GM21717 (cell line): ENCODE measurements around the gene BARHL2.

Experiments
- ATAC-seq: cut with Tn5 transposase; IDR thresholded peaks from one replicate; pipeline ENCODE4 v1.9.1; 2021; ENCODE audit warnings: mild to moderate bottlenecking, moderate library complexity; ENCODE audit not compliant: unreplicated experiment

The BARHL2 gene

DNA sequence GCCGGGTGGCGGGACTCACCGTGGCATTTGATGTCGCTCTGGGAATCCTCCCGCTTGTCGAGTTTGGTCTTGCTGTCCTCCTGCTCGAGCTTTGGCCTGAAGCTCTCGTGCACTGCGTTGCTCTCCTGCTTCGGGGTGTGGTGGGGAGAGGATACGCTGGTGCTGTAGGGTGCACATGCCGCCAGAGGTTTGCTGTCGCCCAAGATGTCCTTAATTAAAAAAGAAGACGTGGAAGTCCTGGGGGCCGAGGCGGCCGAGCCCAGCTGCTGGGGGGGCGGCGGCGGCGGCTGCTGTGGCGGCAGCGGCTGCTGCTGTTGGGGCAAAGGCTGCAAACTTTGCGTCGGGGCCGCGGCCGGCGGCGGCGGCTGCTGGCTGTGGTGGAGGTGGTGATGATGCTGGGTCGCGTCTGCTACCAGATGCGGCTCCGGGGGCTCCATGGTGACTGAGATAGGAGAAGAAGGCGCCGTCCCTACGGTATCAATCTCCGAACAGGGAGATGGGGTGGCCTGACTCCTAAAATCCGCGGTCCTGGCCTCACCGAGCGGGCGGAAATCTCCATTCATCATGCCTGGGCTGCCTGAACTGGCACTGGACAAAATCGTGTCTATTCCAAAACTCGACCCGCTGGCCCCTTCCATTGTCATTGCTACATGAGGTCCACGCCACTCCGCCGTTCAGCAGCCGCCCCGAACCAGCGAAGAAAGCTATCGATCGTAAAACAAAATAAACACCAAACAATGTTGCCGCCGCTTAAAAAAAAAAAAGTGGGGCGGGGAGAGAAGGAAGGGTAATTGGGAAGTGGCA lies at the start of gene BARHL2:
TSS of gene BARHL2 (minus strand) at position 751 of the 804 bp plus-strand sequence. CDS start at position 644, 107 bp downstream.
- no peak for ATAC-seq

DNA sequence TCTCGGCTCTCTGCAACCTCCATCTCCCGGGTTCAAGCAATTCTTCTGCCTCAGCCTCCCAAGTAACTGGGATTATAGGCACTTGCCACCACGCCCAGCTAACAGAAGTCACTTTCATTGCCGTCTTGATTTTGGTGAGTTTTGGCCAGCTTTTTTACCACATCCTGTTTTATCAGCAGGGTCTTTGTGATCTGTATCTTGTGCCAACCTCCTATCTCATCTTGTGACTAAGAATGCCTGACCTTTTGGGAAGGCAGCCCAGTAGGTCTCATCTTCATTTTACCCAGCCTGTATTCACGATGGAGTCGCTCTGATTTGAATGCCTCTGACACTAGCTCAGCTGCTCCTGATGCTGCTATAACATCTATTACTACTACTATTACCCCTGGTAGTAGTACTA lies 46.8 kb upstream of the BARHL2 start:
- ATAC-seq: no peak

DNA sequence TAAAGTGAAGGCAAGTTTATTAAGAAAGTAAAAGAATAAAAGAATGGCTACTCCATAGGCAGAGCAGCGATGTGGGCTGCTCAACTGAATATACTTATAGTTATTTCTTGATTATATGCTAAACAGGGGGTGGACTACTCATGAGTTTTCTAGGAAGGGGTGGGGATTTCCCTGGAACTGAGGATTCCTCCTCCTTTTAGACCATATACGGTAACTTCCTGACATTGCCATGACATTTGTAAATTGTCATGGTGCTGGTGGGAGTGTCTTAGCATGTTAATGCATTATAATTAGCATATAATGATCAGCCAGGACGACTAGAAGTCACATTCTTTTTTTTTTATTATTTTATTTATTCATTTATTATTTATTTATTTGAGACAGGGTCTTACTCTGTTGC lies 46.4 kb upstream of the BARHL2 start:
- no peak for ATAC-seq

DNA sequence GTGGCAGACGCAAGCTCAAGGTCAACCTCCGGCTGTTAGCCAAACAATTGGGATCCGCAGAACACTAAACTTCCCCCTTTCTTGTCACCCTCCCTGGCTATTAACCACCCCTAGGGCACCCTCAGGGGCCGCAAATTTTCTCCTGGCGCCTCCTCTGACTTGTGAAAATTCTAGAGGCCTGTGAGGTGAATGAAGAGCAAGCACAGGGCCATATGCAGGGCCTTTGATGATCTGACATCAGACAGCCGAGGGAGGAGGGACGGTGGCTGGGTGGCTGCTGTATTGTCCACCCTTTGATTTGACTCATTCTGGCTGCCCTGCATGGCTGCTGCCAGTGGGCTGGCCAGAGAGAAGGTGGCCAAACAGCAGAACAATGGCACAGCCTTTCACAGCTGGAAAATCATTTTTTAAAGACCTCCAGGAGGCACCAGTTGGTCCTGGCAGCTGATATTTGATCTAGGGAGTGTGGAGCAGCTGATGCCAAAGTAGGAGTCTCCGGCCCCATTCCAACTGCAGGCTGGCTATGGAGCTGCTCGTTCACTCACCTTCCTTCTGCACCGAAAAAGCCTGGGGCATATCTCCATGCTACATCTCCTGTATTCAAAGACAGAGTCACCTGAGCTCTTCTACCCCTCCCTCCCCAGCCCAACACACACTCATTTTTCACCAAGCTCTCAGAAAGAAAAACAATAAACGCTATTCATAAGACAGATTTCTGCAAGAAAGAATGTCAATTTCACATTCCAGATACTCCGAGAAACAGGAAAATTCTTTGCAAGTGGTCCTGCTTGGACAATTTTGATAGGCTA lies 44.9 kb upstream of the BARHL2 start:
- ATAC-seq: no peak

DNA sequence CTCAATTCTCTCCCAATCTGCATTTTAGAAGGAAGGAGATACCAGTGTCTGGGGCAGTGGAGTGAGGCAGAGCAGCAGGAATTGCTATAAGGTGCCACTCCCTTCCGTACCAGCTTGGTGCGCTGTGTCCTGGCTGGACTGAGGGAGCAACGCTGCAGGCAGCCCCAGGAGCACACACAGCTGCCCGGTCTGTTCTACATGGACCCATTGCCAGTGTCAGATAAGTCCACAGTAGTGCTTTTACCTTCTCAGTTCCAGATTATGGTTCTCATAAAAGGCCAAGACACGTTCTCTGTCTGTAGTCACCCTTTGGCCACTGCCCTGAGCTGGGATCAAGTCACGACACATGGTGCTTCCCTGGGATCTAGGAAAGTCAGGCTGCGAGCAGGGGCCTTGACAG lies 44.1 kb upstream of the BARHL2 start:
- no peak for ATAC-seq

DNA sequence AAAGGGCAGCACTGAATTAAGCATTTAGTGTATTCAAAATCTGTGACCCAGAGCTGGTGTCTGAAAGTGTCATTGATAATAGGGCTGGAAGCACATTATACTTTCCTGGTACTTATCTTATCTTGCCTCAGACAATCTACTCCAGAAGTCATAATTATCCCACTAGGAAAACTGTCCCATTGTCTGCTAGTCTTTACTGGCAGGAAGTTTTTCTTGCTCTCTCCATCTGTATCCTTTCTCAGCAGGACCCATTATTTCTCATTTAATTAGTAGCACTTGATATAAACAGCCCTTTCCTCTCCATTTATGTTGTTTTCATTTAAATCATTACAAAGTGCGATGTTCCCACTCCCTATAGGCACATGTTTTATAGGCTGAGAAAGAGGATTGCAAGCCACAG lies 36.5 kb upstream of the BARHL2 start:
- ATAC-seq: no peak

DNA sequence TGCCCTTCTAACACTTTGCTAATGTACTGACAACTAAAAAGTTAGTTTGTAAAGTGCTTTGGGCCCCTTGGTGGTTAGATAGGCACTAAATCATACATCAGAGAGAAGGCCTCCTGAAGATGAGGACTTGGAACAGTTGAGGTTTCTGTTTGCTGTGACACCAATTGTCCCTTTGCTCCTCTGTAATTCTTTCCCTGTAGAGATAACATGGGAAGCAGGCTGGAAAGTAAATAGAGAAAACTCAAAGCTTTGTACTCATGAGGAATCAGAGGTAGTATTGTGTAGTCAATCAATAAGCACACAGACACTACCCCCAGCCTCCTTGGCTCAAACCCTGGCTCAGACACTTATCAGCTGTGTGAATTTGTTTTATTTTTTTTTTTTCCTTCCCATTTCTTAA lies 31.6 kb upstream of the BARHL2 start:
- ATAC-seq: no peak

DNA sequence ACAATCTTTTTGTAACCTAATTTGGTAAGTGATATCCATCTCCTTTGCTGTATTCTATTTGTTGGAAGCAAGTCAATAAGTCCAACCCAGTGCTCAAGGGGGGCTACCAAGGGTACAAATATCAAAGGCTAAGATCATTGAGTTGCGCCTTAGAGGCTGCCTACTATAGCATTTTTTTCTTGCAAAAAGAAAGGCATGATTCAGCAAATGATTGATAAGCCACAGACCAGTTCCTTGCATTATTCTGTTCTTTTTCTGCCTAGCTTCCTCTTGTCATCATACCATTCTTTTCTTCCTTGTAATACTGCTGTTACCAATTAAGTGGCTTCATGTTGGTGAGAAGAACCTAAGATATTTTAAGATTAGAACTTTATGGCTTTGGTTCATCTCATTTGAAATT lies 29.8 kb upstream of the BARHL2 start:
- no peak for ATAC-seq

DNA sequence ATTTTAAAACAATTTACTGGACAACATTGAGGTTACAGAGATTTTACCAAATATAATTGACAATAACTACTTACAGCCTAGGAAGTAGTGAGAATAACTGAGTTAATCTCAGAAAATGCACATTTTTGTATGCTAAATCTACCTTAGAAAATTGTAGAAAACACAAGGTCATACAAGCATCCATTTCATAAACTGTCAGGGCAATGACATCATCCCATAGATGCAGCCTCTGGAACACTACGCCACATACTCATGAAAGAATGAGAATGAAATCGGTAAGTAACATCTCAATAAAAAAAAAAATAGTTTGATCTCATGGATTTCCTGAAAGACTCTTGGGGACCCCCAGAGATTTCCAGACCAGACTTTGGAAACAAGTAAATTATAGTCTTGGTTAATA lies 28.9 kb upstream of the BARHL2 start:
- no peak for ATAC-seq

DNA sequence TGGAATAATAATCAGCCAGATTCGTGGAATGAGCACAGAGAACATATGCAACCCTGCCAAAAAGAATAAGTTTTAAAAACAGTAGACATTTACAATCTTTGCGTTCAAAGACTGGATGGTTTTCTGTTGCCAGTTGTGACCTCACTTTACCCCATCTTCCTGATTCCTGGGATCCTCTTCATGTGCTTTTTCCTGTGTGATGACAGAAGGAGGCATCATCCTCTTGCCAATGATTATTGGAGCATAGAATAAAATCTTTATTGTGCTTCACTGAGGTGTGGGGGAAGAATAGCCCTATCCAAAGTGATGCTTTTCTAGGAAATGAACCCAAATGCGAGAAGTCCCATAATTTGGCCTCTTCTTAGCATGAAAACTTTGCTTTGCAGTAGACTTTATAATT lies 15.0 kb upstream of the BARHL2 start:
- no peak for ATAC-seq

DNA sequence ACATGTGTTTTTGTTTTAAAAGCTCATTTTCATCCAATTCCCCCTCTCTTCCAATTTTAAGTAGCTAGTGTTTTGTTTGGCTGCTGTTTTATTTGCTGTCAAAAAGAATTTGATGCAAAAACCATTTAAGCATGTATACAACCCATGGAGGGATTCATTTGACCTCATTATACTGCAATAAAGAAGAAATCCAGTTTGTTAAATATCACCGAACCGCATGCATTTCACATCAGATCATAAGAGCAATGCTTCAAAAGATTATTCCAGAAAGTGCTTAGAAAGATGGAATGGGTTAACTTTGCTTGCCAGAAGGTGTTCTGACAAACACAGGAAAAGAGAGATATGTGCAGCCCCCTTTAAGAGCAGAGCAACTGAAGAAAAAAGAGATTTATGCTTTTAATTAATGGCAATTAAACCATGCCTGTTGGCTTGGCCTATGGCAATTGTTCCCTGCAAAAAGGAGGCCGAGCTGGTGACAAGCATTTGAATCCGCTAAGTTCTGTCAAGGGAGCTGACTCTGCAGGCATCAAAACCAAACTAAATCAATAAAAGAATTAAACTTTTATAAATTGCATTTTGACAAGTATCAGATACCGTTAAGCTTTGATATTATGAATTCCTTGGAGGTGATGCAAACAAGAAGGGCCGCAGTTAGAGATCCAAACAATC lies 14.4 kb upstream of the BARHL2 start:
- no peak for ATAC-seq

DNA sequence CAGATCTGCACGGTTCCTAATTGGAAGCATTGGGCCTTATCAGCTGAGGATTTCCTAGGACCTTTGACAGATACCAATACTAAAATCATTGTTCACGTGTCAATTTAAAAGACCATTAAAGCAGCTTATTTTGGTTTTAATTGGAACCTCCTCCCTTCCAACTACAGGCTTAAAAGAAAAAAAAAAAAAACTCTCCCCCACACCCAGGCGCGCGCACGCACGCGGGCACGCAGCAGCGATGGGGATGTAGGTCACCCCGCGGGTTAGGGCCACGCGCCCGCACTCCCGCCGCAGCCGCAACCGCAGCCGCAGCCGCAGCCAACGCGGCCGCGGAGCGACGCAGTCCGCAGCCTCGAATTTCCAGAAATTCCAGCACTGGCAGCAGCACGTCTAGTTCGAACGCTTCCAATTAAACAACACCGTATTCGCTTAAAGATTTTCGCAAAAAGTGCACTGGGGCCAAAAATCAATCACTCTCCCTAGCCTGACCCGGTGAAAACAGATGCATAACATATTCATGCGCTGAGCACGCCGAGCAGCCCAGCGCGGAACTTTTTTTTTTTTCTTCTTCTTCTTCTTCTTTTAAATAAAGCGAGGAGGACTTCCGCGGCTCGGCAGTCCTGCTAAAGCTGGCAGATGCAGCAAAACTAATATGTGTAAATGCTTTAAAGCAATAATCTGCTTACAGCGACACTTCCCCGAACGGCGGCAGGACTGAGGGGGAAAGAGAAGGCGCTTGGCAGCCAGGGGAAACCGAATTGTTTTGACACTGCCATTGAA lies 13.3 kb upstream of the BARHL2 start:
- no peak for ATAC-seq

DNA sequence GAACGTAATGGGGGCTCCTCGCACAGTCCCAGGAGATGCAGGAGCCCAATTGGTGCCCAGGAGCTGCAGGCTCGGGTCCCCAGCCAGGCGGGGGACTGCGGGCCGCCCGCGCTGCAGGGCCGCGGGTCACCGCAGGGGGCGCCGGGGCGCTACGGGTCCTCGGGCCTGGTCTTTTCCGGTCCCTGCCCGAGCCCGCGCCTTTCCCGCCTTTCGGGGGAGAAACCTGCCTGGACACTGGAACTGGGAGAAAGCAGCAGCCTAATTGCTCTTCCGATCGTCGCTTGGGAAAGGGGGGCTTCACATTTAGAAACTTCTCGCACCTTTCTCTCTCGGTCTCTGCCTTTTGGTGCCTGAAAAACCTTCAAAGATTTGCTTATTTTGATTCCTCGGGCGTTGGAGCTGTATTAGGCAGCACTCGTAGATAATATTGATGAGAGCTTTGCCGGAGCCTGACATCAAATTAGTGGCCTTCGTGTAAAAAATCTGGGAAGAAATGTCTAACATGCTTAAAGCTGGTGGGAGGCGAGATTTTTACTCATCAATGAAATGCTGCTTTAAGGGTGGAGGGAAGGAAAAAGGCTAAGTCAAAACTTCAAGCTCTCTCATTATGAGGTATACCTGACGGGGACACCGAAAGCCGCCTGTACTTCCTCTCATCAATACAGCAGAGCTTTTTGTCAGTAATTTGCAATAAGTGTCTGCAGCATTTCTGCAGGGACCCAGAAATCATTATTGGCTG lies 12.6 kb upstream of the BARHL2 start:
- no peak for ATAC-seq

DNA sequence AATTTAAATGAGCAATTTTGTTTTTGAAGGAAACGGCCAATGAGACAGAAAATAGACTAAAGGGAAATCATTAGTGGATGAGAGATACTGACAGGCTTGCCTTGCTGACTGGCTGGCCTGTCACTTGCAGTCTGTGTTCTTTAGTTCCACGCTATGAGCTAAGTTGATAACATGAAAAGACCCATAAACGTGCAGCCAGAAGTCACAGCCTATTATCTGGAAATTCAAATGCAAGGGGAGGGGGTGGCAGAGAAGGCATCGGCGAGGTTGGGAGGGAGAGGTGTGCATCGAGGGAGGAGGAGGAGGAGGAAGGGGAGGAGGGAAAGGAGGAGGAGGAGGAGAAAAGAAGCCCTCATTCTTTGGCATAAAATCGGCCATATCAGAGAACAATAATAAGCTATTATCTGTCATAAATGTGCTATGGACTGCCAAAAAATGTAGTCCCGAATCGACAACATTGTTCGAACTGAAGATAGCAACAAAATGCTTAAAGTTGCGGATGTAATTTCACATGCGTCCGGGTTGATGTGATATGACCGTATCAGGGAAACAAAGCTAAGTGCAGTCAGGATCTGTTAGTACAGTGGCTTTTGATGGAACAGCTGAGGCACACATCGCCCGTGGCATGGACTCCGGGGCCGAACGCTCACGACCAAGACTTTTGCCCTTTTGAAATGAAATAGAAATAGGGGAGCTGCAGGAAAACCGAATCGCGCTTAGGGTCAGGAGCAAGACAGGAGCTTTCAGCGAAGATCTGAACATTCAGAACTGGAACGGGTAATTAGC lies 11.6 kb upstream of the BARHL2 start:
- no peak for ATAC-seq

DNA sequence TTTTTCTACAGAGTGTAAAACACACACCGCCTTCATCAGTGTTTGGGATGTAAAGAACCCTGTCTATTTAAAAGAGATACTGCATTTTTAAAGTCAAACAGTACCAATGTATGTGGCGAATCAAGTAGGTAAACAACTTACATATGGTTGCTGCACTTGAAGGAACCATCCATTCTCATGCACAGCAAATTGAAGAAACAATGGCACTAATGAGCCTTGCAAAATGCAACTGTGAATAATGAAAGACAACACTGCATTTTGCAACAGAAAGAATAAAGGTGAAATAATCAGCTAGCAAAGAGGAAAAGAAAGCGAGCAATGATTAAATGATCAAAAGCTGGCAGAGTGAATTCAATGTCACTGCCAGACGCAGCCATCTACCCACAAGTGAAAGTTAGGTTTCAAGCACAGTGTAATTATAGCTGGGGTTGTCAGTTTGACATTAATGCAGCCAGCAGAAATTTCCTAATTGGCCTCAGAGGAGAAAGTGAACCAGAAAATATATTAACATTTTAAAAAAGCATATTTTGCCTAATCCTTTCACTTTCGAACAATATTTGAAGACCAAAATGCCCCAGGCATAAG lies 10.9 kb upstream of the BARHL2 start:
- no peak for ATAC-seq

DNA sequence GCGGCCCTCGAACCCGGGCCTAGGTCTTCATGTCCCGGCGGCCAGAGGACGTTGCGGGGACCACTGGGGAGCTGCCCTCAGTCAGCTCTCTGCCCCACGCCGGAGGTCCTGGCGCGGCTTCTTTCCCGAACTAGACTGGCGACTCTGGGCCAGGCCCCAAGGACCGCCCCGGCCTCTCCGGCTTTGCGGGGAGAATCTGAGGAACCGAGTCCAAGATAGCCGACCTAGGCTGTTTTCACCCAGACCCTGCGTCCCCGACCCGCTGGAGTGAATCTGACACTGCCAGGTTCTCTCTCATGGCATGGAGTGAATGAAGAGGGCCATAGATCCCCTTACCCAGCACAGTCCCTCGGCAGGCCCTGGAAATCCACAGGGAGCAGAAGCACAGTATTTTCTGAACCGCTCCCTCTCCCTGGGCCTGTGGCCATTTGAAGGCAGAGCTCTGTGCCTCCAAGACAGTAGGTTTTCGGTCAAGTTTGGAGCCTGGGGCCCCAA lies 9.9 kb upstream of the BARHL2 start:
- no peak for ATAC-seq

DNA sequence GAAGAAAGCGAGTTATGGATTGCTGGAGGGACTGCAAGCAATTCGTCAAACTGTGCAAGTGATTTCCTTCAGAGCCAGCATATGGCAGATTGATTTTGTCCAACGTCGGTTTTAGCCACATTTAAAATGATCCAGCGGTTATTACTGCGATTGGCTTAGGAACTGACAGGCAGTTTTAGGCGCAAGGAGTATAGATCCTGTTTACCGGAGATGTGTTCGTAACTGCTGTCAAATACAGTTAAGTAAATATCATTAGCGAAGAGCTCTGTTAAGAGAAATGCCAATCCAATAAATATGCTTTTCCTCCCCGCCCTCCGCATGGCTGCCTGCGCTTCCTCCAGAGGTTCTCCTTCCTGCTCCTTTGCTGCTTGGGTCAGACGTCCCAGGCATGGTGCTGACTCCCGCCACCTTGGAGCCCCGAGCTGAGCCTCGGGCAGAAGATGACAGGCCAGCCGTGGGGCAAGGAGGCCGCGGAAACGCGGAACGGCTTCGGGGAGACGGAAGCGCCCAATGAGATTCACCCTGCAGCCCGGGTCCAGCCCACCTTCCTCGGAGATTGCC lies 9.4 kb upstream of the BARHL2 start:
- ATAC-seq: no peak

DNA sequence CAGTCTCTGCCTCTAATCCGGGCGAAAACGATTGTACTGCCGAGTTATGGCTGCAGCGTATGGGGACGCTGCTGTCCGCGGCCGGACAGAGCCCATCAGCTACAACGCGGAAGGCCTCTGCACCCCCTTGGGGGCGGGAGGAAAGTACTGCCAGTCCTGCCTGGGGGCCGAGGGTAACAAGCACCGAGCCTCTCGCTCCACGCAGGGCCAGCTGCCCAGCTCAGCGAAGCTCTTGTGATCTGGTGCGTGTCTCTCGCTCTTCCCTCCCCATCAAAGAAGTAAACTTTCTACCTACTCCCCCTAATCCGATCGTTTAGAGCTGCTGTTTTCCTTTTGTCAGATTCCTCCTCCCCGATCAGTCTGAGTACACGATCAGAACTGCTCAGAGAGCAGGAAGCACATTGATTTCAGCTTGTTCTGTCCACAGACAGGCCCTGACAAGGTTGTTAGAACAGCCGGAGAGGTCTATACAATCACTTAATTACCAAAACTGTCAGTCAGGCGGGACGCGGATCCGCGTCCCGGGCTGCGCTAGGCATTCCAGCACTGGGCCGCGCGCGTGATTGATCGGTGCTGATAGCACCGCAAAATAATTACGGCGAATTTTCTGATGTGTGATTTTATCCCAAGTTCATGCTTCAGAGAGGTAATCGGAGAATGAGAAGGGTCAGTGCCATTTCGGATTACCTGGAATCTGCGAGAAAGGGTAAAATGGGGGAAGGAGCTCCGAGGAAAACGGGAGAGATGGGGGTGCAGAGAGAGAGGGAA lies 8.7 kb upstream of the BARHL2 start:
- no peak for ATAC-seq
